T-helper 9 cell (primary cell): ENCODE measurements around the gene ARHGAP26.

Source experiments
- DNase-seq: peaks from one replicate; pipeline ENCODE4 v3.0.0-alpha.2; 2020
- total RNA-seq, 2 donors: gene quantifications; one replicate each; lab custom pipeline; 2026; lab: John Stamatoyannopoulos, UW

The ARHGAP26 gene, protein sequence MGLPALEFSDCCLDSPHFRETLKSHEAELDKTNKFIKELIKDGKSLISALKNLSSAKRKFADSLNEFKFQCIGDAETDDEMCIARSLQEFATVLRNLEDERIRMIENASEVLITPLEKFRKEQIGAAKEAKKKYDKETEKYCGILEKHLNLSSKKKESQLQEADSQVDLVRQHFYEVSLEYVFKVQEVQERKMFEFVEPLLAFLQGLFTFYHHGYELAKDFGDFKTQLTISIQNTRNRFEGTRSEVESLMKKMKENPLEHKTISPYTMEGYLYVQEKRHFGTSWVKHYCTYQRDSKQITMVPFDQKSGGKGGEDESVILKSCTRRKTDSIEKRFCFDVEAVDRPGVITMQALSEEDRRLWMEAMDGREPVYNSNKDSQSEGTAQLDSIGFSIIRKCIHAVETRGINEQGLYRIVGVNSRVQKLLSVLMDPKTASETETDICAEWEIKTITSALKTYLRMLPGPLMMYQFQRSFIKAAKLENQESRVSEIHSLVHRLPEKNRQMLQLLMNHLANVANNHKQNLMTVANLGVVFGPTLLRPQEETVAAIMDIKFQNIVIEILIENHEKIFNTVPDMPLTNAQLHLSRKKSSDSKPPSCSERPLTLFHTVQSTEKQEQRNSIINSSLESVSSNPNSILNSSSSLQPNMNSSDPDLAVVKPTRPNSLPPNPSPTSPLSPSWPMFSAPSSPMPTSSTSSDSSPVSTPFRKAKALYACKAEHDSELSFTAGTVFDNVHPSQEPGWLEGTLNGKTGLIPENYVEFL
- total RNA-seq: 41.7 to 64.0 reads per million in 2 donors

DNA sequence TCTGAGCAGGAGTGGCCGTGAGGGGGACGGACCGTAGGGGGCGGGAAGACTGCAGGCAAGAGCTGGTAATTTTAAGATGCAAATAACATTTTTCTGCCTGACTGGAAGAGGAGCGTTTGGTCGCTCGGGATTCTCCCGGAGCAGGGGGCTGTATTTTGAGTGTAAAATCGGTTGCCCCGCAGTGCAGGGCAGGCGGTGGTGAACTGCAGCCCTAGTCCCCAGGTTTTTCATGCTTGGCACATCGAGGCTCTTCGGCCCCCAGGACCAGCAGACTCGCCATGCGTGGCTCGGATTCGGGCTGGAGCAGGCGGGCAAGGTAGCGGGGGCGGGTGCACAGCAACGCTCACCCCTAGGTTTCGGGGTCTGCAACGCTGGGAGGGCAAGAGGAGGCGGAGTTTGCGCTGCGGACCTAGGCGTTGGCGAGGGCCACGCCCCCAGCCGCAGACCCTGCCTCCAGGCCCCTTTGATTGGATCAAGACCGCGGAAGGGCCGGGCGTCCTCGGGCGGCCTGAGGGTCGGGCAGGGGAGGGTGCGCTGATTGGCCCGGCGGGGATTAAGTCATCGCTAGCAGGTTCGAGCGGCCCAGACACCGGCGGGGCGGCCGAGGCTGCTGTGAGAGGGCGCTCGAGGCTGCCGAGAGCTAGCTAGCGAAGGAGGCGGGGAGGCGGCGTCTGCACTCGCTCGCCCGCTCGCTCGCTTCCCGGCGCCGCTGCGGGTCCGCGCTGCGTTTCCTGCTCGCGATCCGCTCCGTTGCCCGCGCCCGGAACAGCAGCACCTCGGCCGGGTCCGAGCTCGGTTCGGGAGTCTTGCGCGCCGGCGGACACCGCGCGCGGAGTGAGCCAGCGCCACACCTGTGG is at the start of gene ARHGAP26:
TSS of gene ARHGAP26 (plus strand) at position 585 of the 857 bp plus-strand sequence. CDS start 385 bp downstream, outside the sequence.
- DNase-seq: peak; percentile 89

DNA sequence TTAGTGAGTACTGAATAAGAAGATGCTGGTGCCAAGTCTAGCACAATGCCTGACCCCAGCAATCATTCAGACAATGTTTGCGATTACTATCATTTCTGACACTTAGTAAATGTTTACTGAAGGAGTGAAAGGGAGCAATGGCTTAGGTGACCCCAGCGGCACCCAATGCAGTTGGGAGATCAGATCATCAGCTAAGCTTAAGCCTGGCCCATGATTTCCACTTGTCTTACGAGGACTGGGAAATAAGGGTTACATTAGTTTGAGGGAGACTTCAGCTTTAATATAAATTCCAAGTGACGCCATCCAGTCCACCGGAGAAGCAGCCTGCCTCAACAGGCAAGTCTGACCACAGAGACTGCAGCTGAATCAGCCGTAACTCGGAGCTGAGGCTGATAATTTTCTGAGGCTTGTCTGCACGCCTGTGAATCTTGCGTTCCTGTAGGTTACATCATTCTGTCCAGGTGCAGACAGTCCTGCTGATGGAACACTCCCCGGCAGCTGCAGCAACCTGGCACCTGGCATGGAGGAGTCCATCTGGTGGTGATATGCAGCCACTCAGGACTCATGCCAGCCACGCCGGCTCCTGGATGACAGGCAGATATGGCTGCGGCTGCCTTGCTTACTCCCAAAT is 49.4 kb upstream of the ARHGAP26 start:
- no peak for DNase-seq

DNA sequence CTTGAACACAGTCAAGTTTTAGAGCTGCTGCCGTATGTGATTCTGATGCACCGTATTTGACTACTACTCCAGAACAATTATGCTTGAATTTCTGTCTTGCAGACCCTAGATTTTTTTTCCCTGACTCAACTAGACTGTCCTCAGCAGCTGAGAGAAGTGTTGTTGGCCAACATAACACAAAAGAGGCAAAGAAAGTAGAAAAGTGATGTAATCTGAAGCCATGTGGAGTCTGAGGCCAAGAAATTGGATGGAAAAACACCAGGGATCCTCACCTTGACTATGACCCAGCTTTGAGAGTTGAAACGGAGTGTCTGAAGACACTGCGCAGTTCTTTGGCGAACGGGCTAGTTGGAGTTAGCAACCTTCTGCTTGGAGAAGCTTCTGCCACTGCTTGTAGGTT is 48.0 kb upstream of the ARHGAP26 start:
- no peak for DNase-seq

DNA sequence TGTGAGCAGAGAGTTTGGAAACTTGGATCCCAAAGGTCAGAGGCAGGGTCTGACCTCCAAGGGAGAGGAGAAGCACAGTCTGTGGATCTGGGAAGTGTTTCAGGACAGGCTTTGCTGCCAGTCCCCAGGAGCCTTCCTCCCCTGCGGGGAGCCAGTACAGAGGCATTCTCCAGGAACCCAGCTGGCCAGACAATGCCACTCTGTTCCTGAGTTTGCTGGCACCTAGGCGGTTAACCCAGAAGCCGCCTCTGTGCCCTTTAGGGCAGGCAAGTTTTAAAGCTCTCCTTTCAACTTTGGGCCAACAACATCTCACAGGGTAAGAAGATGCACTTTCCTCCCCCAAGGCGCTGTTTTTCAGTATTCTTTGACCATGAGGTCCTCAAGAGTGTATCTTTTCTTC is 47.3 kb upstream of the ARHGAP26 start:
- DNase-seq: no peak

DNA sequence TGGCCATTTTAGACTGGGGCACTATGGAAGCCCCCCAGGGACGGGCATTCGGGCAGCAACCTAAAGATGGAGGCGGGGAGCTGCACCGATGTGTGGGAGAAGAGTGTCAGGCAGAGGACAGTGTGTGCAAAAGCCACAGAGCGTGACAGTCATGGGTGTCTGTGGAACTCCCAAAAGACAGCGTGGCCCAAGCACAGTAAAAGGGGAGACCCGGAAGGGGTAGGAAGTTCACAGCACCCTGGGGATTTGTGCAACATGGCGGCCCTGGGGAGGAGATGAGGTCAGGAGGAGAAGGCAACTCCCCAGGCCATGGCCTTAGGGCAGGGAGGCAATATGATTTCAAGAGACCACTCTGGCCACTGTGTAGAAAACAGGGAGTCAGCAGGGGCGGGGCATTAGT is 45.4 kb upstream of the ARHGAP26 start:
- DNase-seq: no peak

DNA sequence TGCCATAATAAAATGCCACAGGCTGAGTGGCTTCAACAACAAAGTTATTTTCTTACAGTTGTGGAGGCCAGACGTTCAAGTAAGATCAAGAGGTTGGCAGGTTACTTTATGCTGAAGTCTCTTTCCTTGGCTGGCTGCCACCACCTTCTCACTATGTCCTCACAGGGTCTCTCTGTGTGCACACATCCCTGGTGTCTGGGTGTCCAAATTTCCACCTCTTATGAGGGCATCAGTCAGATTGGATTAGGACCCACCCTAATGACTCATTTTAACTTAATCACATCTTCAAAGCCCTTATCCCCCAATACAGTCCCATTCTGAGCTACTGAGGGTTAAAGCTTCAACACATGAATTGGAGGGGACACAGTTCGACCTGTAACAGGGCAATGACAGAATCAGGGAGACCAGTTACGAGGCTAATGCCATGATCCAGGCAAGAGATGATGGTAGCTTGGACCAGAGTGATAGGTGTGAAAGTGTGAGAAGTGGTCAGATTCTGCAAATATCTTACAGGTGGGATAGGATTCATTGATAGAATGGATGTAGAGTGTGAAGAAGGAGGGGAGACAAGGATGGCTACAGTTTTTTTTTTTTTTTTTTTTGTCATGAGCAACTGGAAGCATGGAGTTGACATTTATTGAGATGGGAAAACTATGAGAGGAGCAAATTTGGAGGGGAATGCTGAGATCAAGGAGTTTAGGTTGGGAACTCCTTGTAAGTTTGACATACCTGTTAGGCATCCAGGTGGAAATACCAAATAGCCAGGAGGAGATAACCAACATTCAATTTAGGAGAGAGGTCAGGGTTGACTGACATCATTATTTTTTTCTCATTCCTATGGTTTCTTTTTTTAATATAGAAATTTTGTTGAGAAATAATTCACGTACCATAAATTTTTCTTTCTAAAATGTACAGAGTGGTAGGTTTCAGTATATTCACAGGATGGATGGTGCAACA is 44.7 kb upstream of the ARHGAP26 start:
- DNase-seq: no peak

DNA sequence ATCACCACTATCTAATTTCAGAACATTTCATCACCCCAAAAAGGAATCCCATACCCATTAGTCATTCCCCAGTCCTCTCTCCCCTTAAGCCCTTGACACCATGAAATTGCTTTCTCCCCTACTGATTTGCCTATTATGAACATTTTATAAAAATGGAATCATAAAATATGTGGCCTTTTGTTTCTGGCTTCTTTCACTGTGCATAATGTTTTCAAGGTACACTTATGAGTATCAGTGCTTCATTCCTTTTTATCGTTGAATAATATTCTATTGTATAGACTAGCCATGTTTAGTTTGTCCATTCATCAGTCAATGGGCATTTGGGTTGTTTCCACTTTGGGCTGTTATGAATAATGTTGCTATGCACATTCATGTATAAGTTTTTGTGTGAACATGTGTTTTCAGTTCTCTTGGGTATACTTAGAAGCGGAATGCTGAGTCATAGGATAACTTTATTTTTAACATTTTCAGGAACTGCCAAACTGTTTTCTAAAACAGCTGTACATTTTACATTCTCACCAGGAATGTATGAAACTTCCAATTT is 43.9 kb upstream of the ARHGAP26 start:
- DNase-seq: no peak

DNA sequence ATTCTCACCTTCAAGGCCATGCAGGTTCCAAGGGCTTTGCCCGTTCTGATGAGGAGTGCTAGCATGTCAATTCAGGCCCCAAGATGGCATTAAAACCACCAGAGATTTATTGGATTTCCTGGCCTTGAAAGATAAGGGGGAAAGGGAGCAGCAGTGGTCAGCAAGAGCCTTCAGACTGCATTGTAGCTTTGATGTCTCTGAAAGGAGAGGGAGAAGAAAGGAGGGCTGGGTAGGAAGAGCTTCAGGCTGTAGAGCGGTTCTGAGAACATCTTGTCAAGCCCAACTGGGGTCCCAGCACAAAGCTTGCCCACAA is 42.5 kb upstream of the ARHGAP26 start:
- no peak for DNase-seq

DNA sequence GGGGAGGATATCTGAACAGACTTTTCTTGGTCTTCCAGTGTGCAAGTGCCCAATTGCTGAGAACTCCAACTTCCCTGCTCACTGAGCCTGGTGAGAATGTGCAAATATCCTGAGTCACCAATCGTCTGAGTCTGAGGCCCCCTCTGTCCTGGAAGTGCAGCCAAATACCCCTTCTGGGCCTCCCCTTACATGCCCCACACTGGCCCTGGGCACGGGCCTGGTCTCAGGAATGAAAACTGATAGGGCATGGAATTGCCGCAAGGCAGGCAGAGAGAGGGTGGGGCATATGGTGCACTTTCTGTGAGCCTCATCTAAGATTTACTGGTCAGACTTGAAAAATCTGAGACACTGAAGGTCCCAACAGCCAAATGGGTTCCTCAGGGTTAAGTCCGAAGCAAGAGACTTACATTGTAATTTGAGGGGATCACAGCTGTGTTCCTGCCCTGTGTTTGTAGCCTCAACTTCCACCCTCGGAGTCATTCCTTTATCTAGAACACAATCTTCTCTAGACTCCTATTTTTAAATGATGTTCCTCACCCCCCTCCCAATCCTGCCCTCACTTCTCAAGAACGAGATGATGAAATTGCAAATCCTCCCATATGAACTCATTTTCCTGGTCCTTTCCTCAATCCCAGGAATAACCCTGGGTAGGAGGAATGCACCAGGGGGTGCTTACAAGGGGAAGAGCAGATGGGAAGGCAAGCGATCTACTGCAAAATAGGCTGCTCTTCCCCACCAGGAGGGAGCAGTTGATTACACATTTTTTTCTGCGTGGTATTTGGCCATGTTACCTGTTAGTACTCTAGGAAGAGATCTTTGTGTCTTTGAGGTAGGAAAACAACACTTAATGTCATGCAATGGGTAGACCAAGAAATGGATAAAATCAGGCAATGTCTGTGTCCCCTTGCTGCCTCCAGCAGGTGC is 34.6 kb upstream of the ARHGAP26 start:
- DNase-seq: no peak

DNA sequence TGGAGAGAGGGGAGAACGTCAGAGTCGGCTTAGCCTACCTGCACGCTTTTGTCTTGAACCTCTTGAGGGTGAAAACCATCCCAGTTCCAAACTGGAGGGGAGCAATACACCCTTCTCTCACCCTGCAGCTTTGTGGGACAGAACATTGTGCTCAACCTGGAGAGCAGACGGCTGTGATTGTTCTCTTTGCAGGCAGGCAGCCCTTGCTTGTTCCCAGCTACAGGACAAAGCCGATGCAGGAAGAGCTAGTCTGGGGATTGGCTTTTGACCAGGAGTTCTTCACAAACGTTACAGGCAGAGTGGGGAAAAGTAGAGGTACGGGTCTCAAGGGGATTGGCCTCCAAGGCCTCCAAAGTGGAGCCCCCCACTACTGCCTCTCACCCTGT is 33.9 kb upstream of the ARHGAP26 start:
- DNase-seq: no peak

DNA sequence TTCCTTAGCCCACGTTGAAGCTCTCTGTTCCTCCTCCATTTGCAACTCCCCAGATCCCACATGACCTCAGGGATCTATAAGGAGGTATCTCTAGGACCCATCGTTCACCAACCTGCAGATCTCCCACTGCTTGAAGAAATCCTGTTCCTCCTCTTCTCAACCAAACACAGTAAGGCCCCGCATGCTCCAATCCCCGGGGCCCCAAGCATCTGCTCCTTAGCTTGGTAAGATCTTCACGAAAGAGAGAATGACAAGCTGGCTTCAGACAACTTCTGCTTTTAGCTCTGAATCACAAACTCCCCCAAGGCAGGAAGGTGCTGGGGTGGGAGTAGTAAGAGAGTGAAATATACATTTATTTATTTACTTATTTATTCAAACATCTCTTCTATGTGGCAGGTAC is 33.0 kb upstream of the ARHGAP26 start:
- DNase-seq: no peak

DNA sequence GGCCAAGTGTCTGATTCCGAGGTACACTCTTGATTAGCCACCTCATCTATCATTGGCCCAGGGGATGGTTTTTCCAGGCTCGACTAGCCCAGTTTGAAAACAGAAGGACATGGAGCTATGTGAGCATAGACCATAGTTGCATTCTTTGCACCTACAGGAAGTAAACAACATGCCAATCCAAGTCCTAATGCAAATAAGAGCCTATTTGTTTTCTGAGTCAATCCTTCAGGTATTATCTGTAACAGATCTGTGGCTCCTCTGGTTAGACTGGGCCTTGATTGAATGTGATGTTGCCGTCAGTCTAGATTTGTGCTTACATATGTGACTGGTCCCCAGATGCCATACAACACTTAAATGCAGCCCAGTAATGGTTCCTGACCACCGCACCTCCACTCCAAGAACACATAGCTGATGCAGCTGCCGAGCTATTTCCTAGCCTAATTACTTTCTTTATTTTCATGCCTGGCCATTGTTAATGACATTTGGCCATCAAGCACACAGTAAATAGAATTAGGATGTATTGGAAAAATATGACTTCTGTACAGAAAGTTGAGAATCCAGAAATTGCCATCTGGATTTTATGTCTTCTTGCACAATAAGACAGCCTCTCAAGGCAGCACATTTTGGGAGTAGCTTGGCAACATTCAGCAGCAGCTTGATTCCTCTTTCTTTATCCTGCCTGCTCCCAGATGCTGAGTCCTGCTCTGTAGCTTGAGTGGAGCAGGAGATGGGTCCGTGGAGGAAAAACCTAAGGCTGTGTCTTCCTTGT is 29.5 kb upstream of the ARHGAP26 start:
- DNase-seq: no peak

DNA sequence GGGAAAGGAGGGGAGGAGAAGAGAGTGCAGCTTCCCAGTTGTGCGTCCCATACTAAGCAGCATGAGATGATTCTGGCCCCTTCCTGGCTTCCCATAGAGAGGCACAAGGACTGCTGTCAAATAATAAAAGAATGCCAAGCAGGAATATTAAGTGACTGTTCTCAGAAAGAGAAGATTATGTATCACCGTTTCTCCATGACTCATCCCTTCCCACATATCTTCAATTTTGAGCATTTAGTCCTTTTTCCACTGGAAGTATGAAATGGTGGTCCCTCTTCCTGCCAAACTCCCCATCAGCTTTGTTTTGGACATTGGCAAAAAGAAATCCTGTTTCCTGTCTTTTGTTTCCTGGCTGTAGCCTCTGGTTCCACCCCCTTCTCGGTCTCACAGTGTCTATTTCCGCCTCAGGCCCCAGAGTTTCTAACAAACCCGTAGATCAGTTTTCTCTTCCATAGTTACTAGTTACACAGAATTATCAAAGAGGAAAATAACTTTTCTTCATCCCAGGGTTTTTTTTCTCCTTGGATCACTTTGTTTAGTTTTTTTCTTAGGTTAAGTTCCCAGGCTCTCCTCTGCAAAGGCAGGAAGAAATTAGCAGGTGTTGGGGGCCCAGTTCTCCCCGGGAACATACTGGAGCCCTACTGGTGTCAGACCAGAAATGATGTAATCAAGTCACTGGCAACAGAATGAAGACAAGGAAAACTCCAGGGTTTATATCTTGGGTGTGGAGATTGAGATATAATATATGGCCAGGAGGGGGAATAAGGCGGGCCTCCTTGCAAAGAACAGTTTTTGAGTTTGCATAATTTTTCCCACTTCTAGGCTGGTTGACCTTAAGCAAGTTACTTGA is 26.4 kb upstream of the ARHGAP26 start:
- DNase-seq: no peak

DNA sequence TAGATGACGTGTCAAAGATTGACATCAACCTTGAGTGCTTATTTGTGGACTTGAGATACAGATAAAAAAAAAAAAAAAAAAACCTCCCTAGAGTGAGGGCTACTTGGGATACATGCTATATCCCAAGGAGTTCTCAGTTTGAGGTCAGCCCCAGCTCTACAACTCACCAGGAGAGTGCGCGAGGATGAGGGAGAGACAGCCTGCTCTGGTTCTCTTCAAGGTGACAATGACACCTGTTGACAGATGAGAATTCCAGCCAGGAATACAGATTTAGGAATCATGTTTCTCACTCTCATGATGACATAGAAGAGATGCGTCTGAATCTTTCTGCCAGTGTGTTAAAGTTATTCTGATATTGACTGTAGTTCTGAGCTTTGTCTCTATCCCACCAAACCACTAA is 24.9 kb upstream of the ARHGAP26 start:
- DNase-seq: no peak

DNA sequence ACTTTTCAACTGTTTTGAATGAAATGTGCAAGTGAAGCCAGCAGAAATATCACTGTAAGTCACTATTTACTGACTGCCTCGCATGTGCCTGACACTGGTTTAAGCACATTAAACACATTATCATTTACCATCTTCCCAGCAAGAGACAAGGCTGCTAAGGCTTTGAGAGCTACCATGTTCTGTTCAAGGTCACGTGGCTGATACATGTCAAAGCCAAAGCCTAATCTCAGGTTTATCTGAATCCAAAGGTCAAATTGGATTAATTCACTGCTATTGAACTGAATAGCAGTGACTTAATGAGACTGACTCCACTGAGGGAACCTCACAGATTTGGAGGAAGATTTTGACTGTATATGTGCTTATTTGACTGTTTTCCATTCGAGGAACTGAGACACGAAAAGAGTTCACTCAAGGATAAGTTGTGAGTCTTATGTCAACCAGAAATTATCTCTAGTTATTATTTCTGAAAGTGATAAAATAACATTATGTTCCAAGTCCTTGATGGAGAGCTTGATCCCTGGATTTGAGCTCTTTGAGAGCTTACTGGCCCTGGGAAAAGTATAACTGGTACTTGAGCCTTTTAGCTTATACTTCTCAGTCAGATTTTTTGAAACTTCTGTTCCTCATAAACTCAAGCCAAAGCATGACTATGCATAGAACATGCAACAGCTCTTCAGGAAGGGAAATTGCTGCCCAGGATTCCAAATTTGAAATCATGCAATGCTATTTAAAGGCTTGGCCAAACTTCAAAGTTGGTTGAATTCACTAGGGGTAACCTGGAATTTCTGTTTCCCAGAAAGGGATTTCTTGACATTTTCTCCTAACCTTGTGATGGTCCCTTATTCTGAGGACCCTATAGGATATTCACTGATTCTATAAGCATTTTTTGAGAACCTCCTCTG is 23.4 kb upstream of the ARHGAP26 start:
- DNase-seq: no peak

DNA sequence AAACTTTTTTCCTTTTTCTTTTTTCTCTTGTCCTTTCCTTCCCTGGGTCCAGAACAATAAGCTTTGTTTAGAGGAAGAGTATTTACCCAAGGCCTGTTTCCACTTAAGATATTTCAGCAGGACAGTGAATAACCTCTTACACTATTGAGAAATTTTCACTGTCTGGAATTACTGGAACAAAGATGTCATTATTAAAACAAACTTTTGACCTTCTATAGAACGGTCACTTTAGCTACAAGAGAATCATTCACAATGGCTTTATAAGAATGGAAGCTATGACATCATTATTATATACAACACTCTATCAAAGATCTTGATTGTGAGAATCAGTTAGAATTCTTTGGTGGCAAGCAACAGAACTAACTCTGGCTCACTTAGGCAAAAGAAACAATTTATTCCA is 22.0 kb upstream of the ARHGAP26 start:
- DNase-seq: no peak

DNA sequence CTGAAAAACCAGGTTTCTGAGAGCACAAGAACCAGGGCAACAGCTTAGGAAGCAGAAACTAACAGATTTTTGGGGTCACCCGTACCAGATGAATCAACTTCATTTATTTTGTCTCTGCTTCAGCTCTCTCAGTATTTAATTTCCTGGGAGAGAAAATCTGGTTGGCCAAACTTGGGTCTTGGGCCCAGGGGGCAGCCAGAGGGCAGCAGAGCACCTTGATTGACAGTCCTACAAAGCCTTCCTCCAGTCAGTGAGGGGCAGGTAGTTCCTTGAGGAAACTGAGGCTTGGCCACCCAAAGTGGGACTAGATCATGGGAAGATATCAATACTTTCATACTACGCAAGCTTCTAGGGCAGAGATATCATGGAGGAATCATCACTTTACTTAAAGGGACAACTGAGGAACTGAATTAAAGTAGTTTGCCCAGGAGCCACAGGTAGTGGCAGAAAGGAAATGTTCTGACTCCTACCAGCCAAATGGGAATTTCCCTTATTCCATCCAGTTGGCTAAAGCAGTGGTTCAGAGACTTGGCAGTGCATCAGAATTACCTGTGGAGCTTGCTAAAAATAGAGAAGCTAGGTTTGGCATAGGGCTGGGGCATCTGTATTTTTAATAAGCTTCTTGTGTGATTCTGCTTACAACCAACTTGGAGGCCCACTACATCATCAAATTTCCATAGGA is 21.5 kb upstream of the ARHGAP26 start:
- DNase-seq: peak; percentile 40
